Neuron (in vitro differentiated cells): ENCODE results near the gene LIMS2.

ENCODE experiments used
- H2AFZ ChIP-seq: one replicate; pipeline ENCODE4 v1.6.1; 2013; ENCODE audit warnings: low read depth, mild to moderate bottlenecking, inconsistent platforms, low read length, moderate library complexity
- H3K27me3 ChIP-seq: one replicate; pipeline ENCODE4 v1.6.1; 2013; ENCODE audit warnings: low read length; ENCODE audit not compliant: insufficient read depth
- H3K36me3 ChIP-seq: one replicate; pipeline ENCODE4 v1.6.1; 2013; ENCODE audit warnings: low read length; ENCODE audit not compliant: insufficient read depth
- H3K4me1 ChIP-seq: one replicate; pipeline ENCODE4 v1.6.1; 2013; ENCODE audit warnings: low read length; ENCODE audit not compliant: insufficient read depth
- H3K4me3 ChIP-seq: 2 replicates; pipeline ENCODE4 v1.5.1; 2013; ENCODE audit warnings: mild to moderate bottlenecking, low read length, moderate library complexity
- H3K9me3 ChIP-seq: one replicate; pipeline ENCODE4 v1.6.1; 2013; ENCODE audit warnings: low read length

LIMS2 gene

GRCh38 chr2:127631541-127631996, 43.8 kb downstream of the LIMS2 start:
- Histone ChIP-seq H3K9me3 (no peaks in the 10 kb centered on the region), H3K4me3 (no peak overlapping the region), H2AFZ (no peak overlapping the region), H3K27me3 (no peaks in the 10 kb centered on the region), H3K36me3 (no peaks in the 10 kb centered on the region), H3K4me1 (no peaks in the 10 kb centered on the region)

GRCh38 chr2:127630864-127631540, 44.3 kb downstream of the LIMS2 start:
- Histone ChIP-seq H3K27me3 (no peaks in the 10 kb centered on the region), H3K4me3 (no peak overlapping the region)

GRCh38 chr2:127630096-127630863, 45.0 kb downstream of the LIMS2 start:
- Histone ChIP-seq H2AFZ (no peak overlapping the region), H3K27me3 (no peaks in the 10 kb centered on the region), H3K4me1 (no peaks in the 10 kb centered on the region), H3K4me3 (no peak overlapping the region), H3K36me3 (no peaks in the 10 kb centered on the region), H3K9me3 (no peaks in the 10 kb centered on the region)

More at GRCh38 chr2:127630864-127631540, 44.3 kb downstream of the LIMS2 start:
- no peaks in the 10 kb centered on the region for H3K36me3 ChIP-seq
- no peaks in the 10 kb centered on the region for H3K9me3 ChIP-seq
- H3K4me1 ChIP-seq = no peaks in the 10 kb centered on the region
- H2AFZ ChIP-seq = no peak overlapping the region

- Histone ChIP-seq H3K4me3 (no peak overlapping the region), H2AFZ (no peak overlapping the region), H3K36me3 (no peaks in the 10 kb centered on the region), H3K4me1 (no peaks in the 10 kb centered on the region), H3K27me3 (no peaks in the 10 kb centered on the region), H3K9me3 (no peaks in the 10 kb centered on the region)
Observed at GRCh38 chr2:127629637-127630036, 45.7 kb downstream of the LIMS2 start.

- Histone ChIP-seq H3K27me3 (no peaks in the 10 kb centered on the region), H3K4me3 (no peak overlapping the region), H3K9me3 (no peaks in the 10 kb centered on the region), H3K4me1 (no peaks in the 10 kb centered on the region), H2AFZ (no peak overlapping the region), H3K36me3 (no peaks in the 10 kb centered on the region)
Observed at GRCh38 chr2:127628767-127629614, 46.3 kb downstream of the LIMS2 start.

- no peak overlapping the region for H2AFZ ChIP-seq
- H3K27me3 ChIP-seq = no peaks in the 10 kb centered on the region
- no peaks in the 10 kb centered on the region for H3K36me3 ChIP-seq
- H3K9me3 ChIP-seq = no peaks in the 10 kb centered on the region
- no peak overlapping the region for H3K4me3 ChIP-seq
- H3K4me1 ChIP-seq = no peaks in the 10 kb centered on the region
Observed at GRCh38 chr2:127627740-127628571, 47.4 kb downstream of the LIMS2 start.

GRCh38 chr2:127626917-127627739, 48.2 kb downstream of the LIMS2 start:
- no peaks in the 10 kb centered on the region for H3K27me3 ChIP-seq
- H3K36me3 ChIP-seq = no peaks in the 10 kb centered on the region
- no peaks in the 10 kb centered on the region for H3K9me3 ChIP-seq
- no peak overlapping the region for H3K4me3 ChIP-seq
- H3K4me1 ChIP-seq = no peaks in the 10 kb centered on the region
- H2AFZ ChIP-seq = no peak overlapping the region

GRCh38 chr2:127626175-127626574, 49.2 kb downstream of the LIMS2 start:
- no peaks in the 10 kb centered on the region for H3K27me3 ChIP-seq
- no peaks in the 10 kb centered on the region for H3K4me1 ChIP-seq
- no peak overlapping the region for H3K4me3 ChIP-seq
- no peak overlapping the region for H2AFZ ChIP-seq
- no peaks in the 10 kb centered on the region for H3K36me3 ChIP-seq
- H3K9me3 ChIP-seq = no peaks in the 10 kb centered on the region

- Histone ChIP-seq H3K4me3 (no peak overlapping the region), H3K36me3 (no peaks in the 10 kb centered on the region), H3K9me3 (no peaks in the 10 kb centered on the region), H3K27me3 (no peaks in the 10 kb centered on the region), H2AFZ (no peak overlapping the region), H3K4me1 (no peaks in the 10 kb centered on the region)
Observed at GRCh38 chr2:127625572-127625951, 49.8 kb downstream of the LIMS2 start.

GRCh38 chr2:127624756-127625571, 50.4 kb downstream of the LIMS2 start:
- Histone ChIP-seq H3K27me3 (no peaks in the 10 kb centered on the region), H3K4me3 (no peak overlapping the region), H3K9me3 (no peaks in the 10 kb centered on the region), H2AFZ (no peak overlapping the region), H3K36me3 (no peaks in the 10 kb centered on the region), H3K4me1 (no peaks in the 10 kb centered on the region)

GRCh38 chr2:127624320-127624755, 51.0 kb downstream of the LIMS2 start:
- Histone ChIP-seq H3K9me3 (no peaks in the 10 kb centered on the region), H3K27me3 (no peaks in the 10 kb centered on the region), H2AFZ (no peak overlapping the region), H3K4me3 (no peak overlapping the region), H3K4me1 (no peaks in the 10 kb centered on the region), H3K36me3 (no peaks in the 10 kb centered on the region)
